GM12873 (cell line): ENCODE data around the gene LNP1.

Source experiments
- TF ChIP-seq, protein P1 (sequence below): IDR thresholded peaks from 2 replicates; pipeline ENCODE4 v1.5.1; 2012; ENCODE audit warnings: low read depth, mild to moderate bottlenecking, moderate library complexity, low read length, control low read depth; ENCODE audit not compliant: insufficient read depth; ENCODE audit errors: missing control alignments

LNP1 gene

GRCh38 chr3:100424261-100424660 is 22.9 kb downstream of the LNP1 start:
- TF ChIP-seq, protein P1, sequence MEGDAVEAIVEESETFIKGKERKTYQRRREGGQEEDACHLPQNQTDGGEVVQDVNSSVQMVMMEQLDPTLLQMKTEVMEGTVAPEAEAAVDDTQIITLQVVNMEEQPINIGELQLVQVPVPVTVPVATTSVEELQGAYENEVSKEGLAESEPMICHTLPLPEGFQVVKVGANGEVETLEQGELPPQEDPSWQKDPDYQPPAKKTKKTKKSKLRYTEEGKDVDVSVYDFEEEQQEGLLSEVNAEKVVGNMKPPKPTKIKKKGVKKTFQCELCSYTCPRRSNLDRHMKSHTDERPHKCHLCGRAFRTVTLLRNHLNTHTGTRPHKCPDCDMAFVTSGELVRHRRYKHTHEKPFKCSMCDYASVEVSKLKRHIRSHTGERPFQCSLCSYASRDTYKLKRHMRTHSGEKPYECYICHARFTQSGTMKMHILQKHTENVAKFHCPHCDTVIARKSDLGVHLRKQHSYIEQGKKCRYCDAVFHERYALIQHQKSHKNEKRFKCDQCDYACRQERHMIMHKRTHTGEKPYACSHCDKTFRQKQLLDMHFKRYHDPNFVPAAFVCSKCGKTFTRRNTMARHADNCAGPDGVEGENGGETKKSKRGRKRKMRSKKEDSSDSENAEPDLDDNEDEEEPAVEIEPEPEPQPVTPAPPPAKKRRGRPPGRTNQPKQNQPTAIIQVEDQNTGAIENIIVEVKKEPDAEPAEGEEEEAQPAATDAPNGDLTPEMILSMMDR = no peak

GRCh38 chr3:100425316-100425715 is 24.0 kb downstream of the LNP1 start:
- TF ChIP-seq, protein P1 = no peak

DNA sequence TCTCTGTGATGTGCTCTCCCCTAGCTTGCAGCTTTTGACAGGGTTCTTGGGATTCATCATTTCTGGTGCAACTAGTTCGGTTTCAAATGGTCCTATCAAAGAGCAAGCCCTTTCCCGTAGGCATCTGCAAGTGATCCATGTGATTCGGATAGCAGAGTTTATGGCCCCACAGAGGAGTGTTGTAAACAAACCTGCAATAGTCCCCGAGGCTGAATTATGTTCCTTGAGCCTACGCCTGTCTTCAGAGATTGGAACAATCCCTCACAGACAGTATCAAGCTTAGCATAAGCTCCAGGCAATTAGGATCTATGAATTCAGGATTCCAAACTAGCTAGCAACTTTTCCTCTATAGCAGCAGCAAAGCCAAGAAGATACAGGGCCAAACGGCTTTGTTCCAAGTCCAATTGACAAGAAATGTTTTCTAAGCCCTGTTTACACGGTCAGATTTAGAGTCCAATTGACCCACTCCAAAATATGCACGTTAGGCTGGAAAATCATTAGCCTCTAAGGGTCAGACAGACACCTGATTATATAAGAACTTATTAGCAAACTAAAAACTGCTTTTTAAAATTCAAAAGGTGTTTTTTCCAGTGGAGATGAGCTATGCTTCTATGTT is 24.8 kb downstream of the LNP1 start:
- TF ChIP-seq, protein P1 = no peak

DNA sequence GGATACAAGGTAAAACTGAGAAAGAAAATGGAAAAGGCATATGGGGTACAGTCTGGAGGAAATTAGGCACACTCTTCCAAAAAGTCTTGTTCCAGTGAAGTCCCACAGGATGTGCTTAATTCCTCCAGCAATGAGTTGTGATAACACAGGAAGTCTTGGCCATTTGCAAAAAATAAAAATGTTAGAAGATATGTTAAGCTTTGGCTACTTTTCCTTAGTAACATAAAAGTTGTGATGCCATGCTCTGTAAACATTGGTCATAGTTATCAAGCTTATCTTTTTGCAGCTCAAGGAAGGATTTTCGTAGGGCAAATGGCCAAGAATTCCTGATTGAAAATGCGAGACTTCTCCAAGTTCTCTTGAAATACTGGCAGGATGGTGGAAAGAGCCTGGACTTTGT is 26.4 kb downstream of the LNP1 start:
- TF ChIP-seq, protein P1 = no peak

- TF ChIP-seq, protein P1 = no peak
These were observed 27.9 kb downstream of the LNP1 start for GRCh38 chr3:100429187-100429716.

- TF ChIP-seq, protein P1 = no peak
These were observed 35.6 kb downstream of the LNP1 start for GRCh38 chr3:100436951-100437350.

GRCh38 chr3:100437721-100438622 is 36.6 kb downstream of the LNP1 start:
- TF ChIP-seq, protein P1 = no peak
